HT-29 (cell line): ENCODE measurements around the gene SPATA31C1. TPM values are rescaled to one million over a fixed set of nuclear protein-coding genes. Genes with fewer than 3 reads are reported as not detected.
A peak's percentile ranks its signal among the peaks of the same experiment; 100 is the strongest.
"Not testable (repeated sequence)": the region's sequence is repeated elsewhere in the genome, so short reads cannot be mapped to it uniquely, and the experiment has no call there.

Source experiments
- DNase-seq: peaks from one replicate; pipeline ENCODE4 v3.0.0-alpha.2; 2015; ENCODE audit warnings: low spot score
- total RNA-seq: library from RNA; depleted of rRNA; stranded (reverse); fragments of >200 nt; shearing (Covaris generic); gene quantifications from 2 replicates; pipeline ENCODE4 v1.2.3, GENCODE V29; 2014

The SPATA31C1 gene
- total RNA-seq, 1 experiment from 2014 or later, result not detected

GRCh38 chr9:87886933-87887505 lies 30.7 kb upstream of the SPATA31C1 start:
- DNase-seq, result no peak

- DNase-seq, result no peak
Measured at GRCh38 chr9:87887661-87888480, 29.9 kb upstream of the SPATA31C1 start.

DNA sequence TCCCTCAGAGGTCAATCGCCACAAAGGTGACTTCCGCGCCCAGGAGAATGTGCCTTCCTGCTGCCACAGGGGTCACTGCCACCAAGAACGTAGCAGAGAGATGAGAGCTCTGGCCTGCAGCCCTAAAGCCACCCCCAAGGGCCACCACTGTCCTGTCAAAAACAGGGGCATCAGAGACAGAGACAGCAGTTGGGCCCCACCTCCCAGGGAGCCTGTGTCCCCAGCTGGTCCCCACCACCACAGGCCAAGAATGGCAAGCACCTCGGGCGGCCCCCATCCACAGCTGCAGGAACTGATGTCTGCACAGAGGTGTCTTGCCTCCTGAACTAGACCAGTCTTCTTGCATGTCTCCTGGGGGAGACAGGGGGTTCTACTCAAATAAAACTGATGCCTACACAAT lies 29.3 kb upstream of the SPATA31C1 start:
- no peak for DNase-seq

- DNase-seq, result no peak
Measured at GRCh38 chr9:87889065-87889881, 28.5 kb upstream of the SPATA31C1 start.

DNA sequence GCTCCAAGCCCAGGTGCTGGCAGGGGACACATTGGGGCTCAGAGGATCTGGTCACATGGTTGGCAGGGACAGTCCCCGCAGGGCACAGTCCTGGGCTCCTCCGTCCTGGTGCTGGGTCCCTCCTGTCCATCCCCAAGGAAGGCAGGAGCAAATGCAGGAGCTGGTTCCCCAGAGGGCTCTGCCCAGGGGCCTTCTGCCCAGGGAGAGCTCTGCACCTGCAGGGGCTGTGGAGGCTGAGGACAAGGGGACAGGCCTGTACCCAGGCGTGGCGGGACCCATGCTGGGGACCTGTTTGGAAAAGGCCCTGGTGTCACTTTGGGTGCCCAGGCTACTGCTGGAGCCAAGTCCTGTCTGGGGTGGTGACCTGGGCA lies 27.9 kb upstream of the SPATA31C1 start:
- DNase-seq, result no peak

- no peak for DNase-seq
Measured at GRCh38 chr9:87890837-87891236, 26.9 kb upstream of the SPATA31C1 start.

DNA sequence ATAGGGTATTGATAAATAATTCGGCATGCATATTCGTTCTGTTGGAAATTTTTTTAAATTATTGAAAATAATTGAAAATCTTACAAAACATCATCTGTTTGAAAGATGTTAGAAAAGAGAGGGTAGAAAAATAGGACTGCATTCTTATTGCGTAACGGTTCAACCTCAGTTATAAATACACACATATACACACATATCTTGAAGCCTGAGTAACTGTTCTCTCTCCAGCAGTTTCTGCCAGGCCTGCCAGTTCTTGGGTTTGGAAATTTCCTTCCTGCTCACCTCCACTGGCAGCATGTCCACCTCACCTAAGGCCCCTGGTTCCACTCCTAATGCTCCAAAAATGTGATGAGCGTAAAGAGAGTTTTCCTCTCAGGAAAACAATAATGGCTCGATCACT lies 26.0 kb upstream of the SPATA31C1 start:
- DNase-seq, result no peak

DNA sequence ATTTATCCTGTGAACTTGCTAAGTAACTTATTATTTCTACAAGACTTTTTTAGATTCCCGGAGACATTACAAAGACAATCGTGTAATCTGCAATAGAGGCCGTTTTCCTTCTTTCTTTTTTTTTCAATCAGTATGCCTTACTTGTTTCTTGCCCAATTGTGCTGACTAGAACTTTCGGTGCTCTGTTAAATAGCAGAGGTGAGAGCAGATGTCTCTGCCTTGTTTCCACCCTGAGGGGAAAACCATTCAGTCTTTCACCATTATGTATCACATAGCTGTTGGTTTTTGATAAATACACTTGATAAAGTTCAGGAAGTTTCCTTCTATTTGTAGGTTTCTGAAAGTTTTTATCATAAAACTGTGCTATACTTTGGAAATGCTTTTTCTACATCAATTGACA lies 24.8 kb upstream of the SPATA31C1 start:
- DNase-seq, result no peak

DNA sequence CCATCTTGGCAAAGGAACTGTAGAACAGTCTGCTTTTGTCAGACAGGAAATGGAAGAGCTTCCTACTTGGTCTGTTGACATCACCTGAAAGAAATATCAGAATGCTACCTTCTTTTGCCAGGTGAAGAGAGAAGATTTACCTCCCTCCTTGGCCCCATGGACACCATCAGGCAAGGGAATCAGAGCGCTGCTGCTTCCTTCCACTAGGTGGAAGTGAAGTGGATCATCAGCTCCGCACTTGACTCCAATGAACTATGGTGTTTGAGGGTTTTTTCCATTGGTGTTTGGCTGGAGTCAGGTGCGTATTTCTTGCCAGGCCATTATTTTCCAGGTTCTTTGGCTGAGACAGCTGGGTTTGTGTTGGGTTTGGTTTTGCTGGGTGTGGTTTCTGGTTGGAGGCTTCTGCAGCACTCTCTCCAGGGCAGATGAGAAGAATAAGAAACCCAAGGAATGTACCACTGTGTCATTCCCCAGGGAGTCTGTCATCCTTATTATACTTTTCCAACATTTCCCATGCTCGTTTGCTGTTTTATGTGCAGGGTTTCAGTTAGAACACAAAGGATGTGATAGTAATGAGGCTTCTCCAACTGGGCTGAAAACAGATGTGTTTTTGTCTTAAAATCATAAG lies 22.6 kb upstream of the SPATA31C1 start:
- peak; percentile 22 for DNase-seq

- DNase-seq, result no peak
Measured at GRCh38 chr9:87896891-87897290, 20.9 kb upstream of the SPATA31C1 start.

DNA sequence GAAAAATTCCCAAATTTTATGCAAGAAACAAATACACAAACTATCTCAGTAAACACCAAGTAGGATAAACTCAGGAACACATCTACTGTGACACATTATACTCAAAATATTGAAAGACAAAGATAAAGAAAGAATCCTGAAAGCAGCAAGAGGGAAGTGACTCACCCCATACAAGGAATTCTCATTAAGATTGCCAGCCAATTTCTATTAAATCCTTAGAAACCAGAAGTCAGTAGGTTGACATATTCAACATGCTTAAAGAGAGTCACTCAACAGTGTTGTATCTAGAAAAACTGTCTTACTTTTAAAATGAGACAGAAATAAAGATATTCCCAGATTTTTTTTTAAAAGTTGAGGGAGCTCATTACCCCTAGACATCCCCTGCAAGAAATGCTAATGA lies 19.6 kb upstream of the SPATA31C1 start:
- DNase-seq, result no peak

- DNase-seq, result not testable (repeated sequence)
Measured at GRCh38 chr9:87902371-87902770, 15.4 kb upstream of the SPATA31C1 start.

DNA sequence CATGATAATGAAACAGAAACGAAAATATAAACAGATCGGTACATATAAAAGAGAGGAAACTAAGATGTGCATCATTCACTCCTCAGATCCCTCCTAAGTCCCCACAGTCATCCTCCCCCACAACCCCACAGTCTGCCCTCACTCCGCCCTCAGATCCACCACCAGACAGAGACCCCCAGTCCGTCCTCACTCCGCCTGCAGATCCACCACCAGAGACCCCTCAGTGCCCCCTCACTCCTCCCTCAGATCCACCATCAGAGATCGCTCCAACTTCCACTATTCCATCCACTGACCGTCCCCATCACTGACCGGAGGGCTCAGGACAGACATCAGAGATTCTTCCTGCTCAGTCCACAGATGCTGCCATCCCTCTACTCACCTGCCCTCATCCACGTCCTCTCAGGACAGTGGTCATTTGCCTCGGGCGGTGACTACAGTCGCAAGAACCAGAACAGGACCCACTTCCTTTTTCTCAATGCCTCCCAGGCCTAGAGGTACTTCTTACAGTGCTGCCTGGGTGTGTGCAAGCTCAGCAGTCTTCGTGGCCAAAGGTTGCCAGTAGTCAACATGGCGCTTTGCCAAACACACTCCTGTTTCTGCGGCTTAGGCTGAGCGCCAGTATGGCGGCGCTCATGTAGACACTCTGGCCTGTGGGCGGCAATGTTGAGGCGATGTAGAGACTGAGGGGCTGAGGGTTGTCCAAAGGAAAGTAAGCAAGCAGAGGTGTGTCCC lies 8.3 kb upstream of the SPATA31C1 start:
- DNase-seq, result peak; percentile 98

DNA sequence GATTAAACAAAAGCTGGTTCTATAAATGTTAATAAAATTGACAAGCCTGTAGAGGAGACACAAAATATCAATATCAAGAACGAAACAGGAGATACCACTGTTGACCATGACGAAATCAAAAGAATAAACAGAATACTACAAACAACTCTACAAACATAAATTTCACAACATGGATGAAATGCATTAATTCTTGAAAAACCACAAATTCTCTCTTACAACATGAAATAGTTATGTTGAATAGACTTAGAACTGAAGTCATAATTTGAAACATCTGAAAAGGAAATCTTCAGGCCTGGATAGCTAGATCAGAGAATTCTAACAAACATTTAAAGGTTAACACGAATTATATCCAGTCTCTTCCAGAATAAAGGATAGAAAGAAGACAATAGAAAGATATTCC lies 6.9 kb upstream of the SPATA31C1 start:
- DNase-seq, result no peak

- not testable (repeated sequence) for DNase-seq
Measured at GRCh38 chr9:87919013-87919412, 1.3 kb downstream of the SPATA31C1 start.

- DNase-seq, result not testable (repeated sequence)
Measured at GRCh38 chr9:87921561-87921960, 3.8 kb downstream of the SPATA31C1 start.

DNA sequence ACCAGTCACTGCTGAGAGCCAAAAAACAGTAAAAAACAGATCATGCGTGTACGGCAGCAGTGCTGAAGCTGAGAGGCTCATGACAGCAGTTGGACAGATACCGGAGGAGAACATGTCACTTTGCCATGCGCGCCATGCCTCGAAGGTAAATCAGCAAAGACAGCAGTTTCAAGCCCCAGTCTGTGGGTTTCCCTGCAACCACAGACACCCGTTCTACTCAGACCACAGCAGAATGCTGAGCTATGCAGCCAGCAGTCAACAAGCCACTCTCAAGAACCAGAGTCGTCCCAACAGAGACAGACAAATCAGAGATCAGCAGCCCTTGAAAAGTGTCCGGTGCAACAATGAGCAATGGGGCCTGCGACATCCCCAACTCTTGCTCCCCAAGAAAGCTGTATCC lies 5.2 kb downstream of the SPATA31C1 start:
- DNase-seq, result not testable (repeated sequence)

DNA sequence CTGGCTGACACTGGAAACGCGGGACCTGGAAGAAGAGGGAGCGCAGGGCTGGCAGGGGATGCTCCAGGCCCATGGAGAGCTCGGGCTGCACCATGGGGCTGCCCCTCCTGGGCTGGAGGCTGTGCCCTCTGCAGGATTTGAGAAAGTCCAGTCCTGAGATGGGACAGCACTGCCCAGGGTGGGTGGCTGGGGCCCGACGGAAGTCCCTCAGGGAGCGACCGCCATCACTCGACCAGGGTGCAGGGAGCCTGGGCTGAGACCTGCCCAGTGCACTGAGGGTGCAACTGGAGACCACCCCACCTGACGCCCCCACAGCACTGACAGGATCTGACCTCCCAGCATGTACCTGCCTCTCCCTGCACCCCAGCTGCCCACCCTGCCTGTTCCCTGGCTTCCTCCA lies 7.1 kb downstream of the SPATA31C1 start:
- not testable (repeated sequence) for DNase-seq

DNA sequence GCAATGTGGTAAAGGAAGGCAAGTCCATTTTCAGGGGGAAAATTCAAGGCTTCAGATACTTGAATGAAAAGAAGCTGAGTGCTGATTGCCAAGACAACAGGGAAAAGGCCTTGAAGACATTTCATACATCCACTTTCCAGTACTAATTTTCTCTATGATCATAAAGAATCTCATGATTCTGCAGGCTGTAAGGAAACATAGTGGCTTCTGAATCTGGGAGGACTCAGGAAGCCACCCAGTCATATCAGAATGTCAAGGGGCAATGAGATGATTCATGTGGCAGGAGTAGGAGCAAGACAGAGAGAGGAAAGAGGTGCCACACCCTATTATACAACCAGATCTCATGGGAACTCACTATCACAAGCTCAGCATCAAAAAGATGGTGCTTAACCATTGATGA lies 11.4 kb downstream of the SPATA31C1 start:
- DNase-seq, result not testable (repeated sequence)

- peak; percentile 3 for DNase-seq
Measured at GRCh38 chr9:87934444-87934843, 16.7 kb downstream of the SPATA31C1 start.

- not testable (repeated sequence) for DNase-seq
Measured at GRCh38 chr9:87937352-87937751, 19.6 kb downstream of the SPATA31C1 start.
